SK-N-SH treated with all-trans-retinoic acid at 6 μM for 48 hours (cell line): Measurements from ENCODE around the gene KRTAP4-3.

ENCODE experiments used
- ATAC-seq: fragments of 200-7000 bp; cut with Tn5 transposase; 3 replicates; pipeline ENCODE4 v1.9.1; 2020; ENCODE audit warnings: mild to moderate bottlenecking, moderate library complexity
- ARNTL ChIP-seq: fragments of 450-650 bp; formaldehyde crosslinking; IDR thresholded peaks from 2 replicates; pipeline ENCODE4 v1.5.0; 2020; ENCODE audit warnings: low read depth, mild to moderate bottlenecking, moderate library complexity, borderline replicate concordance
- BACH2 ChIP-seq: fragments of 250-450 bp; sonication (Bioruptor Pico); IDR thresholded peaks from 2 replicates; pipeline ENCODE4 v1.9.0; 2021; ENCODE audit warnings: mild to moderate bottlenecking, borderline replicate concordance
- CREB5 ChIP-seq: fragments of 250-450 bp; sonication (Bioruptor Pico); IDR thresholded peaks from 2 replicates; pipeline ENCODE4 v1.5.1; 2020; ENCODE audit warnings: low read depth, mild to moderate bottlenecking, moderate library complexity
- CSDC2 ChIP-seq: fragments of 250-450 bp; sonication (Bioruptor Pico); IDR thresholded peaks from 2 replicates; pipeline ENCODE4 v1.5.0; 2020; ENCODE audit warnings: mild to moderate bottlenecking, moderate library complexity
- CSRNP3 ChIP-seq: fragments of 250-450 bp; sonication (Bioruptor Pico); IDR thresholded peaks from 2 replicates; pipeline ENCODE4 v1.5.1; 2021; ENCODE audit warnings: mild to moderate bottlenecking, moderate library complexity
- ESRRG ChIP-seq: fragments of 250-450 bp; sonication (Bioruptor Pico); IDR thresholded peaks from 2 replicates; pipeline ENCODE4 v1.6.1; 2021; ENCODE audit warnings: mild to moderate bottlenecking
- ISL1 ChIP-seq: fragments of 250-450 bp; sonication (Bioruptor Pico); IDR thresholded peaks from 2 replicates; pipeline ENCODE4 v2.1.2; 2022; ENCODE audit warnings: mild to moderate bottlenecking, moderate library complexity
- OSR1 ChIP-seq: fragments of 250-450 bp; sonication (Bioruptor Pico); IDR thresholded peaks from 2 replicates; pipeline ENCODE4 v1.8.0; 2022; ENCODE audit warnings: moderate library complexity, mild to moderate bottlenecking, inconsistent platforms
- PATZ1 ChIP-seq: fragments of 250-450 bp; sonication (Bioruptor Pico); IDR thresholded peaks from 2 replicates; pipeline ENCODE4 v1.8.0; 2020; ENCODE audit warnings: mild to moderate bottlenecking, moderate library complexity, borderline replicate concordance
- POU6F1 ChIP-seq: fragments of 250-450 bp; sonication (Bioruptor Pico); IDR thresholded peaks from 2 replicates; pipeline ENCODE4 v1.8.0; 2021; ENCODE audit warnings: low read depth, mild to moderate bottlenecking, moderate library complexity, borderline replicate concordance
- PPARA ChIP-seq: fragments of 250-450 bp; sonication (Bioruptor Pico); IDR thresholded peaks from 2 replicates; pipeline ENCODE4 v1.5.0; 2020; ENCODE audit warnings: mild to moderate bottlenecking, borderline replicate concordance
- RARB ChIP-seq: fragments of 250-450 bp; sonication (Bioruptor Pico); IDR thresholded peaks from 2 replicates; pipeline ENCODE4 v1.8.0; 2021; ENCODE audit warnings: mild to moderate bottlenecking, moderate library complexity
- SNAI2 ChIP-seq: fragments of 250-450 bp; sonication (Bioruptor Pico); IDR thresholded peaks from 2 replicates; pipeline ENCODE4 v1.5.0; 2020; ENCODE audit warnings: mild to moderate bottlenecking, moderate library complexity
- TCF4 ChIP-seq: fragments of 250-450 bp; sonication (Bioruptor Pico); IDR thresholded peaks from 2 replicates; pipeline ENCODE4 v1.8.0; 2021; ENCODE audit warnings: mild to moderate bottlenecking, moderate library complexity, borderline replicate concordance
- TOX ChIP-seq: fragments of 250-450 bp; sonication (Bioruptor Pico); IDR thresholded peaks from 2 replicates; pipeline ENCODE4 v1.8.0; 2021; ENCODE audit warnings: mild to moderate bottlenecking, moderate library complexity, borderline replicate concordance
- TSHZ2 ChIP-seq: fragments of 250-450 bp; sonication (Bioruptor Pico); IDR thresholded peaks from 2 replicates; pipeline ENCODE4 v1.5.0; 2020; ENCODE audit warnings: mild to moderate bottlenecking, moderate library complexity
- ZC3H10 ChIP-seq: fragments of 250-450 bp; sonication (Bioruptor Pico); IDR thresholded peaks from 2 replicates; pipeline ENCODE4 v1.5.1; 2021; ENCODE audit warnings: mild to moderate bottlenecking, moderate library complexity
- ZFP3 ChIP-seq: fragments of 250-450 bp; sonication (Bioruptor Pico); IDR thresholded peaks from 2 replicates; pipeline ENCODE4 v1.5.0; 2020; ENCODE audit warnings: mild to moderate bottlenecking, moderate library complexity
- ZFP30 ChIP-seq: fragments of 450-650 bp; formaldehyde crosslinking; IDR thresholded peaks from 2 replicates; pipeline ENCODE4 v1.5.0; 2022; ENCODE audit warnings: mild to moderate bottlenecking, moderate library complexity
- ZNF565 ChIP-seq: fragments of 450-650 bp; formaldehyde crosslinking; conservative IDR thresholded peaks from 2 replicates; pipeline ENCODE4 v1.5.0; 2020; ENCODE audit warnings: low read depth, mild to moderate bottlenecking, moderate library complexity
- ZNF70 ChIP-seq: fragments of 450-650 bp; formaldehyde crosslinking; IDR thresholded peaks from 2 replicates; pipeline ENCODE4 v1.5.0; 2020; ENCODE audit warnings: mild to moderate bottlenecking, moderate library complexity
- ZNF8 ChIP-seq: fragments of 450-650 bp; formaldehyde crosslinking; IDR thresholded peaks from 2 replicates; pipeline ENCODE4 v1.5.0; 2020; ENCODE audit warnings: mild to moderate bottlenecking, moderate library complexity

KRTAP4-3 gene

GRCh38 chr17:41177727-41178271 lies 9.8 kb upstream of the KRTAP4-3 start, which contains the start of gene KRTAP4-2:
TSS of gene KRTAP4-2 (minus strand) at chr17:41178221. CDS start at chr17:41178164, 57 bp downstream.
- TF ChIP-seq PATZ1 (CRISPR knock-in tag) (no peak), ZNF70 (no peak), RARB (no peak), ZNF8 (CRISPR knock-in tag) (no peak)
- ATAC-seq: no peak

- no peak for ATAC-seq
- TF ChIP-seq POU6F1: no peak
- TF ChIP-seq CREB5 (CRISPR knock-in tag): no peak
- no peak for TF ChIP-seq SNAI2 (CRISPR knock-in tag)
- no peak for TF ChIP-seq ESRRG
Observed at GRCh38 chr17:41176744-41177387, 8.8 kb upstream of the KRTAP4-3 start.

GRCh38 chr17:41171886-41172285 lies 3.9 kb upstream of the KRTAP4-3 start:
- no peak for TF ChIP-seq ISL1 (CRISPR knock-in tag)
- TF ChIP-seq ZFP3: no peak
- no peak for TF ChIP-seq OSR1 (CRISPR knock-in tag)
- TF ChIP-seq ZNF70: no peak
- TF ChIP-seq ZFP30 (CRISPR knock-in tag): no peak
- no peak for TF ChIP-seq CSRNP3 (CRISPR knock-in tag)
- no peak for TF ChIP-seq PPARA (CRISPR knock-in tag)
- no peak for TF ChIP-seq CREB5 (CRISPR knock-in tag)
- TF ChIP-seq ZNF8 (CRISPR knock-in tag): no peak
- TF ChIP-seq BACH2 (CRISPR knock-in tag): no peak
- TF ChIP-seq CSDC2 (CRISPR knock-in tag): no peak
- TF ChIP-seq TCF4 (CRISPR knock-in tag): no peak
- no peak for TF ChIP-seq PATZ1 (CRISPR knock-in tag)
- no peak for ATAC-seq

GRCh38 chr17:41167561-41167960 lies 460 bp downstream of the KRTAP4-3 start:
- no peak for ATAC-seq
- TF ChIP-seq ZFP3: no peak
- TF ChIP-seq SNAI2 (CRISPR knock-in tag): no peak
- TF ChIP-seq ZNF565 (CRISPR knock-in tag): no peak
- TF ChIP-seq ISL1 (CRISPR knock-in tag): no peak
- TF ChIP-seq TSHZ2: no peak
- no peak for TF ChIP-seq PPARA (CRISPR knock-in tag)
- no peak for TF ChIP-seq ZFP30 (CRISPR knock-in tag)
- TF ChIP-seq TOX (CRISPR knock-in tag): no peak
- no peak for TF ChIP-seq OSR1 (CRISPR knock-in tag)
- TF ChIP-seq ZNF70: no peak
- no peak for TF ChIP-seq ARNTL
- no peak for TF ChIP-seq RARB
- TF ChIP-seq ESRRG: no peak
- TF ChIP-seq TCF4 (CRISPR knock-in tag): no peak
- TF ChIP-seq ZC3H10 (CRISPR knock-in tag): no peak
- TF ChIP-seq CSDC2 (CRISPR knock-in tag): no peak
